ENCODE data around the gene CYP4F3.
"Not testable (repeated sequence)": the region's sequence is repeated elsewhere in the genome, so short reads cannot be mapped to it uniquely, and the experiment has no call there.

Gene CYP4F3

GRCh38 chr19:15672580-15673175 lies 32.0 kb downstream of the CYP4F3 start, which contains the start of gene CYP4F12:
TSS of gene CYP4F12 (plus strand) at chr19:15673087. CDS start at chr19:15673530, 443 bp downstream.
- Mint-ChIP-seq H3K36me3 (peaks cover 19% of the 10 kb centered on the region), H3K9me3 (peaks cover 11% of the 10 kb centered on the region), H3K4me3 (no peak within 1 kb of the TSS), H3K27ac (peak within 1 kb of the TSS; percentile 77), H3K4me1 (peaks cover 39% of the 10 kb centered on the region)
- DNase-seq (ENCODE audit: low spot score in 2 of 2) (no peak), ATAC-seq (peak; percentile 49)

GRCh38 chr19:15673176-15673654 lies 32.5 kb downstream of the CYP4F3 start:
- H3K36me3 Mint-ChIP-seq, result peaks cover 21% of the 10 kb centered on the region
- peaks cover 14% of the 10 kb centered on the region for H3K9me3 Mint-ChIP-seq
- no peak overlapping the region for H3K4me3 Mint-ChIP-seq
- peaks cover 45% of the 10 kb centered on the region for H3K4me1 Mint-ChIP-seq
- ATAC-seq (peak; percentile 69), DNase-seq (ENCODE audit: low spot score in 2 of 2) (no peak)
- peak overlapping the region; percentile 77 for H3K27ac Mint-ChIP-seq

DNA sequence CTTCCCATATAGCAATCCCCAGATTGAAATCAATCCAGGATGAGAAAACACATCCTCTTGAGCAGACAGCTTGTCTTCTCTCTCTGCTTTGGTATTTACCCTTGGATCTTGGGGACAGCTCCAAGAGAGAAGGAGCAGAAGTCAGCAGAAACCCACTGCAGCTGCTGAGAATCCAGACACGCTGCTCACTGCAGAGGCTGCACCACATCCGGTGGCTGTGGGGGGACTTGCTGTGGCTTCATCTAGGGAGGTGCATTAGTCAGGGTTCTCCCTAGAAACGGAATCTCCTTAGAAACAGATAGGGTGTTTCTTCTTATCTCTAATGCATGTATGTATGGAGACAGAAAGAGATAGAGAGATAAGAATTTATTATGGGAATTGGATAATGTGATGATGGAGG lies 34.9 kb downstream of the CYP4F3 start:
- peaks cover 21% of the 10 kb centered on the region for H3K36me3 Mint-ChIP-seq
- no peak overlapping the region for H3K4me3 Mint-ChIP-seq
- peaks cover 14% of the 10 kb centered on the region for H3K9me3 Mint-ChIP-seq
- H3K4me1 Mint-ChIP-seq, result peaks cover 45% of the 10 kb centered on the region
- peak overlapping the region; percentile 68 for H3K27ac Mint-ChIP-seq
- no peak for DNase-seq (ENCODE audit: low spot score in 2 of 2)
- ATAC-seq, result no peak

DNA sequence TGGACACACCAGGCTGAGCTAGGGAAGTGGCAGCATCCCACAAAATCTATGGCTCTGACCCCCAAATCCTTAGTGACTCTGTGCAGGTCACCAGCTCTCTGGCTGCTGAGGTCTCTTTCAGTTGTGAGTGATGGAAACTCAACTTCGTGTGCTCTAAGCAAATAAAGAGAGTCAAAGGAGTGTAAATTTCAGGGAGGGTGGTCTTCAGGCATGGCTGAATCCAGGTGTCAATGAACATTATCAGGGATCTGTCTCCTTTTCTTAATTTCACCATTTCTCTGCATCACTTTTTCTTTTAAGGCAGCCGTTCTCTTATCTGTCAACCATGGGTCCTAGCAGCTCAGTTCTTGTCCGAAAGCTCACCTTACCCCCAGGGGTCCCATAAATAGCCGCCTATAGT lies 38.4 kb downstream of the CYP4F3 start:
- Mint-ChIP-seq H3K4me3 (no peak overlapping the region), H3K4me1 (peaks cover 27% of the 10 kb centered on the region), H3K36me3 (peaks cover 21% of the 10 kb centered on the region), H3K27ac (no peak overlapping the region), H3K9me3 (peaks cover 14% of the 10 kb centered on the region)
- ATAC-seq, result no peak
- DNase-seq (ENCODE audit: low spot score in 2 of 2), result no peak

GRCh38 chr19:15679865-15680264 lies 39.2 kb downstream of the CYP4F3 start:
- Mint-ChIP-seq H3K9me3 (peaks cover 13% of the 10 kb centered on the region), H3K36me3 (peaks cover 21% of the 10 kb centered on the region), H3K4me1 (peaks cover 19% of the 10 kb centered on the region)
- ATAC-seq; H3K27ac Mint-ChIP-seq; H3K4me3 Mint-ChIP-seq; DNase-seq (ENCODE audit: low spot score in 2 of 2): not testable (repeated sequence)

DNA sequence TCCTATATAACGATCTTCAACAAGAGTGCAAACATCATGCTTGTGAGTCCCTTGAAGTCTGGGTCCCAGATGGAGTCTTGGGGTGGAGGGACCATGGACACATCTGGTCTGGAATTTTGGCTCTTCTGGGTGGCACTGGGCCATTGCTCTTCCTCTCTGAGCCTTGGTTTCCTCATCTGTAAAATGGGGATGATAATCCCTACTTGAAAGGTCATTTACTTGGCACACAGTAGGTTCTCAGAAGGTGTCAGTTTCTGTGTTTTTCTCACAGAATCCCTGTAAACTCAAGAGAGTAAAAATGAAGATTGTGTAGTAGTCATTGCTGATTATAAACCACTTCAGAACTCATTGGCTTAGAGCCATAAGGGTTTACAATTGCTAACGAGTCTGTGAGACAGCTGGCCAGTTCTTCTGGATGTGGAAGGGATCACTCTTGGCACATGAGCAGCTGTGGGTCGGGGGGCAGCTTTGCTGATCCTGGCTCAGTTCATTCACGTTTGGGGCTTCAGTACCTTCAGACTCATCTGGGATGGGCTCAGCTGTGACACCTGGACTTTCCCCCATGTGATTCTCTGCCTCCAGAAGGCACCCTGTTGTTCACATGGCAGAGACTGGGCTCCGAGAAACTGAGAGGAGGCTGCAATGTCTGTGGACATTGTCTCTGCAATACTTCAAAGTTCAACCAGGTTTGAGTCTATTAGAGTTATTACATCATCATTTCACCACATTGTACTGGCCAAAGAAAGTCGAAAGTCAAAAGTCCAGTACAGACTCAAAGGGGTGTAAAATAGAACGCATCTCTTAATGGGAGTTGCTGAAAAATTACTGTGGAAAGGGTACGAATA lies 40.0 kb downstream of the CYP4F3 start:
- no peak for ATAC-seq
- no peak overlapping the region for H3K4me3 Mint-ChIP-seq
- peaks cover 16% of the 10 kb centered on the region for H3K4me1 Mint-ChIP-seq
- no peak for DNase-seq (ENCODE audit: low spot score in 2 of 2)
- no peak overlapping the region for H3K27ac Mint-ChIP-seq
- H3K9me3 Mint-ChIP-seq, result peaks cover 13% of the 10 kb centered on the region
- peaks cover 21% of the 10 kb centered on the region for H3K36me3 Mint-ChIP-seq

DNA sequence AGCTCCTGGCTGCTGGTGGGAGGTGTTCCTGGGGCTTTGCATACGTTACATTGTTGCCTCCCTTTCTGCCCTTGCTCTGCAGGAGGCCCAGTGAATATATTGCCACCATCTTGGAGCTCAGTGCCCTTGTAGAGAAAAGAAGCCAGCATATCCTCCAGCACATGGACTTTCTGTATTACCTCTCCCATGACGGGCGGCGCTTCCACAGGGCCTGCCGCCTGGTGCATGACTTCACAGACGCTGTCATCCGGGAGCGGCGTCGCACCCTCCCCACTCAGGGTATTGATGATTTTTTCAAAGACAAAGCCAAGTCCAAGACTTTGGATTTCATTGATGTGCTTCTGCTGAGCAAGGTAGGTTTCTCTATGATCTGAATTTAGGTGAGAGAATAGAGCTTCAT lies 42.7 kb downstream of the CYP4F3 start:
- no peak overlapping the region for H3K4me3 Mint-ChIP-seq
- H3K36me3 Mint-ChIP-seq, result no peaks in the 10 kb centered on the region
- ATAC-seq (no peak), DNase-seq (ENCODE audit: low spot score in 2 of 2) (no peak)
- H3K9me3 Mint-ChIP-seq, result peaks cover 6% of the 10 kb centered on the region
- H3K4me1 Mint-ChIP-seq, result no peaks in the 10 kb centered on the region
- H3K27ac Mint-ChIP-seq, result no peak overlapping the region

DNA sequence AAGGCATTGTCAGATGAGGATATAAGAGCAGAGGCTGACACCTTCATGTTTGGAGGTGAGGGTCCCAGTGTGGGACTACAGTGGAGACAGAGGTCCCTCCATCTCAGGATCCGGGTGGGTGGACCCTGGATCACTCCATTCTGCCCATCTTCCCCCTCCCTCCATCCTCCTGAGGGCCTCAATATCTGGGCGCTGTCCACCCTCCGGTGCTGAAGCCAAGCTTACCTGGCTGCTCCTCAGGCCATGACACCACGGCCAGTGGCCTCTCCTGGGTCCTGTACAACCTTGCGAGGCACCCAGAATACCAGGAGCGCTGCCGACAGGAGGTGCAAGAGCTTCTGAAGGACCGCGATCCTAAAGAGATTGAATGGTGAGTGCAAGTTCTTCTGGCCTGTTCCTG lies 44.1 kb downstream of the CYP4F3 start:
- H3K27ac Mint-ChIP-seq, result no peak overlapping the region
- no peaks in the 10 kb centered on the region for H3K4me1 Mint-ChIP-seq
- DNase-seq (ENCODE audit: low spot score in 2 of 2) (no peak), ATAC-seq (no peak)
- no peaks in the 10 kb centered on the region for H3K36me3 Mint-ChIP-seq
- H3K4me3 Mint-ChIP-seq, result no peak overlapping the region
- H3K9me3 Mint-ChIP-seq, result peaks cover 8% of the 10 kb centered on the region

DNA sequence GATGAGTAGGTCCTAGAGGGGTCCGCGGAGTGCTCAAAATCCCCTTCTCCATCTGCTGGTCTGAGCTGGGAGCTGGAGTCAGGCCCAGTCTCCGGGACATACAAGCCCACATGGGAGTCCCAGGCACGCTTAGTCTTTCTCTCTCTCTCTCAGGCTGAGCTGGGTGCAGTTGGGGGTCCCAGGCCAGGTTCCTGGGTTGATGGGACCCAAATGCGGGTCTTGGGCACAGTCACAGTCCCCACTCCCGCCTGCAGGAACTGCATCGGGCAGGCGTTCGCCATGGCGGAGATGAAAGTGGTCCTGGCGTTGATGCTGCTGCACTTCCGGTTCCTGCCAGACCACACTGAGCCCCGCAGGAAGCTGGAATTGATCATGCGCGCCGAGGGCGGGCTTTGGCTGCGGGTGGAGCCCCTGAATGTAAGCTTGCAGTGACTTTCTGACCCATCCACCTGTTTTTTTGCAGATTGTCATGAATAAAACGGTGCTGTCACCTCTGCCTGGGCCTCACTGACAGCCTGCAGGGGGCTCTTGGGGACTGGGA lies 56.0 kb downstream of the CYP4F3 start:
- no peak for DNase-seq (ENCODE audit: low spot score in 2 of 2)
- Mint-ChIP-seq H3K27ac (no peak overlapping the region), H3K36me3 (no peaks in the 10 kb centered on the region), H3K4me3 (no peak overlapping the region), H3K9me3 (no peaks in the 10 kb centered on the region), H3K4me1 (no peaks in the 10 kb centered on the region)
- ATAC-seq, result no peak

DNA sequence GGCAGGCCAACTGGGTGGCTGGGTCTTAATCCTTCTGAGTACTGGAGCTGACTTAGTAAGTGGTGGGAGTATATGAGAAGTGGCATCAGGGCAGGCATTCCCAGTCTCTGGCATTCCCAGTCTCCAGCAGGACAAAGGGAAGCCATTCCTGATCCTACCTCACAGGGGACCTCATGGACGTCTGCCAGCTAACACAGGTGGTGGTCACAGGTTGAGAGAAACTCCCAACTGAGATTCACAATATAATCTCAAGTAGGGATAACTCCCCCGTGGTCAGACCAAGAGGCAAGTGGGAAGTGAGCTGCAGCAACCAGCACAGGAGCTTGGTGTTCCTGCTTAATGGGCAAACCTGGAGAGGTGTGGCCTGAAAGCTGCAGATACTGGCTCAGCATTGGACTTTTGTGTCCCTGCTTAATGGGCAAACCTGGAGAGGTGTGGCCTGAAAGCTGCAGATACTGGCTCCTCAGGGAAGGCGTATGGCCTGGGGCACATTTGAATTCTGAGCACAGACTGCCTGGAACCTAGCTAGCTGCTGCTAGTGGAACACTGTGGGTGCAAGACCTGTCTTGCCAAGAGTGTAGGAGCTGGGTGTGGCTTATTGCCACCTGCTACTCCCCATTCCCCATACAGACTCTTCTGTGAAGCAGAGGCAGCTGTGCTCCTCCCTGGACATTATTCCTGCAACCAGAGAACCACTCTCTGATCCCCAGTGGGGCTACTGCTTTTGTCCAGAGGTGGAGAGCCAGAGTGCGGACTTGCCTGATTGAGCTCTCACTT lies 61.2 kb downstream of the CYP4F3 start:
- no peak for DNase-seq (ENCODE audit: low spot score in 2 of 2)
- Mint-ChIP-seq H3K36me3 (no peaks in the 10 kb centered on the region), H3K4me1 (no peaks in the 10 kb centered on the region), H3K9me3 (no peaks in the 10 kb centered on the region), H3K4me3 (no peak overlapping the region), H3K27ac (no peak overlapping the region)
- ATAC-seq, result no peak

DNA sequence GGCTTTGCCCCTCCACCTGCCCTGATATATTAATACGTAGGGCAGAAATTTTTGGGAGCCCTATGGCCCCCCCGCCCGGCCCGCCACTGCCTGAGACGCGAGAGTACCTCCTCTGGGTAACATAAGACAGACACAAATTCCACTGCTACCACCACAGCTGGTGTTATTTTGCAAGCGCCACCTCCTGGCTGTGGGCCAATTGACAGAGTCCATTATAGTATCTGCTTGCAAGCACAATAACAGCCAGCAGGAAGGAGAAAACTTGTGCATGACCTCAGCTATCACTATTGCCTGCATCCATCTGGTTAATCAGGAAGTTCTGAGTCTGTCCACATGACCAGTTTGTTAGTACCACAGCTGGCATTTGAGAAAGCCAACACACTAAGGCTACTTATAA lies 61.8 kb downstream of the CYP4F3 start:
- no peak overlapping the region for H3K27ac Mint-ChIP-seq
- H3K36me3 Mint-ChIP-seq, result no peaks in the 10 kb centered on the region
- ATAC-seq (peak; percentile 44), DNase-seq (ENCODE audit: low spot score in 2 of 2) (no peak)
- H3K4me1 Mint-ChIP-seq, result no peaks in the 10 kb centered on the region
- no peaks in the 10 kb centered on the region for H3K9me3 Mint-ChIP-seq
- H3K4me3 Mint-ChIP-seq, result no peak overlapping the region
